OCI-LY3 (cell line): ENCODE results near the gene CHD2.

Experiments
- H2AFZ ChIP-seq: fragments of 200-600, 300-600 bp; shearing (Covaris generic); 2 replicates; pipeline ENCODE4 v1.6.0; 2014; ENCODE audit warnings: antibody characterized with exemption, low read depth, low read length
- H3K27ac ChIP-seq: fragments of 200-600, 300-600 bp; sonication (generic); 2 replicates; pipeline ENCODE4 v1.5.1; 2014; ENCODE audit warnings: mild to moderate bottlenecking, low read length, moderate library complexity, mixed read lengths
- H3K27me3 ChIP-seq: fragments of 200-600, 300-600 bp; sonication (generic); 2 replicates; pipeline ENCODE4 v1.6.1; 2014; ENCODE audit warnings: low read depth, low read length, mixed read lengths
- H3K36me3 ChIP-seq: fragments of 200-600, 300-600 bp; sonication (generic); replicated peaks from 2 replicates; pipeline ENCODE3; 2014; ENCODE audit warnings: low read depth, low read length, mixed read lengths
- H3K4me1 ChIP-seq: fragments of 300-600, 200-600 bp; sonication (generic); 2 replicates; pipeline ENCODE4 v1.6.1; 2014; ENCODE audit warnings: low read length, mixed read lengths
- H3K4me2 ChIP-seq: fragments of 200-600, 300-600 bp; sonication (generic); 2 replicates; pipeline ENCODE4 v1.6.1; 2014; ENCODE audit warnings: low read length, mixed read lengths
- H3K4me3 ChIP-seq: fragments of 300-600, 200-600 bp; sonication (generic); 2 replicates; pipeline ENCODE4 v1.5.1; 2014; ENCODE audit warnings: antibody characterized with exemption, mild to moderate bottlenecking, low read length, moderate library complexity
- H3K79me2 ChIP-seq: fragments of 300-600, 200-600 bp; shearing (Covaris generic); 2 replicates; pipeline ENCODE4 v1.6.1; 2014; ENCODE audit warnings: mild to moderate bottlenecking, low read length, mixed read lengths
- H3K9ac ChIP-seq: fragments of 300-600, 200-600 bp; shearing (Covaris generic); 2 replicates; pipeline ENCODE4 v1.6.0; 2014; ENCODE audit warnings: mild to moderate bottlenecking, low read length, moderate library complexity
- H3K9me3 ChIP-seq: fragments of 200-600, 300-600 bp; shearing (Covaris generic); 2 replicates; pipeline ENCODE4 v1.6.1; 2014; ENCODE audit warnings: low read length, mixed read lengths; ENCODE audit not compliant: insufficient read depth
- H4K20me1 ChIP-seq: fragments of 200-600, 300-600 bp; sonication (generic); 2 replicates; pipeline ENCODE4 v1.6.1; 2016; ENCODE audit warnings: low read length, mixed read lengths; ENCODE audit not compliant: insufficient read depth
- EZH2phosphoT487 ChIP-seq: fragments of 200-600 bp; shearing (Covaris generic); IDR thresholded peaks from 2 replicates; pipeline ENCODE4 v1.6.1; 2018; ENCODE audit warnings: antibody characterized with exemption, mixed run types, low read depth
- TF ChIP-seq, protein P1 (sequence below): fragments of 200-600, 300-600 bp; sonication (generic); IDR thresholded peaks from 2 replicates; pipeline ENCODE4 v1.5.1; 2014; ENCODE audit warnings: antibody characterized with exemption, low read length, low read depth

CHD2 gene

DNA sequence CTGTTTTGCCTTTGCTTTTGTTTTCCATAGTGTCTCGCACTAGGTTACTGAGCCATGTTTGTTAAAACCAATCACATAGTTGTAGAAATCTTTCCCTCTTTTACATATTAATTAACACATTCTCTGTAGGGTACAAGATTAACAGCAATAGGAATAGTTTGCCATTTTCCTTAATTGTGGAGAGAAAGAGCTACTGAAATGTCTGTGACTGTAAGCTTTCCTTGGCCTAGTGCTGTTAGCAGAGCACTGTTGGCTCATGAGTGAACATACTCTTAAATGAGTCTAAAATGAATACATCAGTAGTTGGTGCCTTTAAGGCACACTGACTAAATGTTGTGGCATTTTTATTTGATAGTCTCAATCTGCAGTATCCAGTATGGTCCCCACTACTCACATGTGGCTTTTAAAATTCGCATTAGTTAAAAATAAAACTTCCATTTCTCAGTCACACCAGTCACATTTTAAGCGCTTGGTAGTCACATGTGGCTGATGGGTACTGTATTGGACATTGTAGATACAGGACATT is 28.2 kb downstream of the CHD2 start:
- TF ChIP-seq, protein P1, sequence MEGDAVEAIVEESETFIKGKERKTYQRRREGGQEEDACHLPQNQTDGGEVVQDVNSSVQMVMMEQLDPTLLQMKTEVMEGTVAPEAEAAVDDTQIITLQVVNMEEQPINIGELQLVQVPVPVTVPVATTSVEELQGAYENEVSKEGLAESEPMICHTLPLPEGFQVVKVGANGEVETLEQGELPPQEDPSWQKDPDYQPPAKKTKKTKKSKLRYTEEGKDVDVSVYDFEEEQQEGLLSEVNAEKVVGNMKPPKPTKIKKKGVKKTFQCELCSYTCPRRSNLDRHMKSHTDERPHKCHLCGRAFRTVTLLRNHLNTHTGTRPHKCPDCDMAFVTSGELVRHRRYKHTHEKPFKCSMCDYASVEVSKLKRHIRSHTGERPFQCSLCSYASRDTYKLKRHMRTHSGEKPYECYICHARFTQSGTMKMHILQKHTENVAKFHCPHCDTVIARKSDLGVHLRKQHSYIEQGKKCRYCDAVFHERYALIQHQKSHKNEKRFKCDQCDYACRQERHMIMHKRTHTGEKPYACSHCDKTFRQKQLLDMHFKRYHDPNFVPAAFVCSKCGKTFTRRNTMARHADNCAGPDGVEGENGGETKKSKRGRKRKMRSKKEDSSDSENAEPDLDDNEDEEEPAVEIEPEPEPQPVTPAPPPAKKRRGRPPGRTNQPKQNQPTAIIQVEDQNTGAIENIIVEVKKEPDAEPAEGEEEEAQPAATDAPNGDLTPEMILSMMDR, result no peak
- no peak for TF ChIP-seq EZH2phosphoT487
- Histone ChIP-seq H3K27me3 (no peaks in the 10 kb centered on the region), H4K20me1 (peaks cover 22% of the 10 kb centered on the region), H3K27ac (no peak overlapping the region), H3K4me1 (no peaks in the 10 kb centered on the region), H3K9me3 (no peaks in the 10 kb centered on the region), H3K4me3 (no peak overlapping the region), H3K4me2 (no peak overlapping the region), H3K36me3 (peaks cover 79% of the 10 kb centered on the region), H3K79me2 (peaks cover 74% of the 10 kb centered on the region), H2AFZ (no peak overlapping the region), H3K9ac (no peak overlapping the region)

DNA sequence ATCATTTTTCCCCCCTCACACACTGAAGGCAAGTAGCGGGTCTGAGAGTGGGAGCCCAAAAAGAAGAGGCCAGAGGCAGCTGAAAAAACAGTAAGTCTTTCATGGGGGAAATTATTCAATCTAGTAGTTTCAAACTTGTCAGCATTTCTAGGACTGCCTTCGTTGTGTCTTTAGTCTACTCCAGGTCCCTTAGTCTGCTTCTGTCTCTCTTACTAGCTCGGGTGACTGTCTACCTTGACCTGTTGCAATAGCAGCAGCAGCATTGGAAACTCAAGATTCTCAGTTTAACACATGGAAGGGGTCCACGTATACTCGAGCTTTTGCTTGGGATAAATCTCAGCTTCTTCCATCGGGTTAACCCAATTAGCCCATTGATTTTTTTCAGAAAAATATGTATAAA is 28.9 kb downstream of the CHD2 start:
- H4K20me1 ChIP-seq, result peaks cover 22% of the 10 kb centered on the region
- H3K9ac ChIP-seq, result no peak overlapping the region
- H3K36me3 ChIP-seq, result peaks cover 84% of the 10 kb centered on the region
- no peak overlapping the region for H2AFZ ChIP-seq
- no peaks in the 10 kb centered on the region for H3K4me1 ChIP-seq
- peaks cover 74% of the 10 kb centered on the region for H3K79me2 ChIP-seq
- no peak overlapping the region for H3K4me3 ChIP-seq
- no peak for TF ChIP-seq EZH2phosphoT487
- TF ChIP-seq, protein P1, result no peak
- H3K27me3 ChIP-seq, result no peaks in the 10 kb centered on the region
- H3K4me2 ChIP-seq, result no peak overlapping the region
- no peaks in the 10 kb centered on the region for H3K9me3 ChIP-seq
- no peak overlapping the region for H3K27ac ChIP-seq

DNA sequence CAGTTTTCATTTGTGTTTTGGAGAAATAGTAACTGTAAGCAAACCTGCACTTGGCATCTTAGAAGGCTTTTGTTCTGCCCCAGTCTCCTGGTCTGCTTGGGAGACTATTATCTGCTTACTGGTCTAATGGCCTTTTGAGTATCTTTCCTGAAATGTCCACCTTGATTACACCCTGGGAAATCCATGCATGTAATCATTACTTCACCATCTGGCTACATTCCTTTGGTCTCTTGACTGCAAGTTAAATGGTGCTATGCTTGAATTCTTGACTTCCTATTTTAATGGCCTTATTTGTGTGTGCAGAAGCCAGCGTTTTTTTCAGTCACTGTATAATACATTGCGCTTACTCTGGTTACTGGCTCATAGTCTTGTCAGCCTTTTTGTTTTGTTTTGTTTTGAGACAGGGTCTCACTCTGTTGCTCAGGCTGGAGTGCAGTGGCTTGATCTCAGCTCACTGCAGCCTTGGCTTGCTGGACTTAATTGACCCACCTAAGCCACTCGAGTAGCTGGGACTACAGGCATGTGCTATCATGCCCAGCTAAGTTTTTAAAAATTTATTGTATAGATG is 30.0 kb downstream of the CHD2 start:
- Histone ChIP-seq H3K4me3 (no peak overlapping the region), H3K9me3 (no peaks in the 10 kb centered on the region), H3K36me3 (peaks cover 82% of the 10 kb centered on the region), H3K79me2 (peaks cover 73% of the 10 kb centered on the region), H2AFZ (no peak overlapping the region), H3K4me2 (no peak overlapping the region), H3K4me1 (no peaks in the 10 kb centered on the region), H3K9ac (no peak overlapping the region), H4K20me1 (peaks cover 26% of the 10 kb centered on the region), H3K27me3 (no peaks in the 10 kb centered on the region), H3K27ac (no peak overlapping the region)
- TF ChIP-seq EZH2phosphoT487, result no peak
- TF ChIP-seq, protein P1, result no peak

DNA sequence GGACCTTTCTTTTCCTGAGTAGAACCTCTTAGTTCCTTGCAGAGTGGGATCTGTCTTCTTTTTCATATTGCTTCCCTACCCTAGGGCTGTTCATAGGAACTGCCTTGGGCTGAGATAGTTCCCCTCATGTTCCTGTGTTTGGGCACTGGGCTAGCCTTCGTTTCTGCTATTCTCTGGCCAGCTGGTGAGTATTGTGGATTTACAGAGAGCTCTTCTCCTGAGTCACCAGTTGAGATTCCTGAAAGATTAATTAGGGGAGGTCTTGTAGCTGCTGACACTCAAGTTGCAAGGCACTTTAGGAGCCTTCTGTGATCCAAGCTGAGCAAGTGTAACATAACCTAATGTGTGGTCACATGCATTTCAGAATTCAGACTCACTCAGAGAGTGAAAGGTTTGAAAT is 30.7 kb downstream of the CHD2 start:
- no peak overlapping the region for H3K27ac ChIP-seq

More for the DNA sequence above, 30.7 kb downstream of the CHD2 start:
- peaks cover 26% of the 10 kb centered on the region for H4K20me1 ChIP-seq
- no peaks in the 10 kb centered on the region for H3K9me3 ChIP-seq
- H3K27me3 ChIP-seq, result no peaks in the 10 kb centered on the region
- no peak overlapping the region for H2AFZ ChIP-seq
- H3K9ac ChIP-seq, result no peak overlapping the region
- peaks cover 73% of the 10 kb centered on the region for H3K79me2 ChIP-seq
- H3K36me3 ChIP-seq, result peaks cover 82% of the 10 kb centered on the region
- H3K4me3 ChIP-seq, result no peak overlapping the region
- H3K4me1 ChIP-seq, result no peaks in the 10 kb centered on the region
- H3K4me2 ChIP-seq, result no peak overlapping the region
- TF ChIP-seq, protein P1, result no peak
- no peak for TF ChIP-seq EZH2phosphoT487
